ENCODE data around the gene TNS3.

GRCh38 chr7:47525066-47525623 is 56.8 kb downstream of the TNS3 start:
- TF ChIP-seq EZH2 (IDR thresholded peaks at IDR 0.05): no peak
- no peak for TF ChIP-seq POLR2AphosphoS5 (IDR thresholded peaks at IDR 0.05; ENCODE audit: borderline replicate concordance, low read depth, low read length)
